COLO668 (cell line): ENCODE measurements around the gene P2RX5.
A peak's percentile ranks its signal among the peaks of the same experiment; 100 is the strongest.

Source experiments
- DNase-seq: peaks from one replicate; lab custom pipeline; 2025; ENCODE audit not compliant: unreplicated experiment; lab: John Stamatoyannopoulos, UW

P2RX5 gene

GRCh38 chr17:3657874-3658783 is 37.8 kb downstream of the P2RX5 start:
- DNase-seq: no peak

GRCh38 chr17:3657588-3657869 is 38.4 kb downstream of the P2RX5 start:
- no peak for DNase-seq

- no peak for DNase-seq
Observed at GRCh38 chr17:3656755-3657587, 39.0 kb downstream of the P2RX5 start.

GRCh38 chr17:3656353-3656752 is 39.6 kb downstream of the P2RX5 start:
- DNase-seq: no peak

GRCh38 chr17:3655766-3656165 is 40.2 kb downstream of the P2RX5 start:
- DNase-seq: no peak

- peak; percentile 37 for DNase-seq
Observed at GRCh38 chr17:3647769-3648555, 48.0 kb downstream of the P2RX5 start.

- DNase-seq: no peak
Observed at GRCh38 chr17:3647251-3647650, 48.7 kb downstream of the P2RX5 start.

- DNase-seq: no peak
Observed at GRCh38 chr17:3645310-3645709, 50.6 kb downstream of the P2RX5 start.

- DNase-seq: no peak
Observed at GRCh38 chr17:3643889-3644349, 52.0 kb downstream of the P2RX5 start.

- no peak for DNase-seq
Observed at GRCh38 chr17:3641717-3642486, 54.1 kb downstream of the P2RX5 start.

GRCh38 chr17:3641014-3641413 is 54.9 kb downstream of the P2RX5 start:
- DNase-seq: no peak

GRCh38 chr17:3639981-3640596 is 55.9 kb downstream of the P2RX5 start:
- peak; percentile 2 for DNase-seq

GRCh38 chr17:3636908-3637373 is 59.0 kb downstream of the P2RX5 start:
- no peak for DNase-seq

GRCh38 chr17:3636154-3636907 is 59.6 kb downstream of the P2RX5 start, which contains the start of the genes CTNS and SHPK:
Gene CTNS (plus strand): TSS chr17:3636760. CDS start chr17:3640207, 3,447 bp downstream.
Gene SHPK (minus strand): TSS chr17:3636250. CDS start chr17:3636219, 31 bp downstream.
- DNase-seq: peak; percentile 93

GRCh38 chr17:3635474-3636153 is 60.3 kb downstream of the P2RX5 start:
- DNase-seq: peak; percentile 19

- DNase-seq: no peak
Observed at GRCh38 chr17:3632287-3632686, 63.7 kb downstream of the P2RX5 start.

- DNase-seq: no peak
Observed at GRCh38 chr17:3630781-3631180, 65.2 kb downstream of the P2RX5 start.

GRCh38 chr17:3627769-3628167 is 68.2 kb downstream of the P2RX5 start:
- DNase-seq: no peak
